LNCaP clone FGC (cell line): ENCODE results near the gene COL8A2.

Source experiments
- DNase-seq: peaks from one replicate; pipeline ENCODE4 v3.0.0-alpha.2; 2011; ENCODE audit warnings: low read depth
- H3K4me3 ChIP-seq: 2 replicates; pipeline ENCODE4 v1.5.1; 2011; ENCODE audit warnings: mild to moderate bottlenecking, low read depth, low read length, control low read depth
- TF ChIP-seq, protein P1 (sequence below): IDR thresholded peaks from 2 replicates; pipeline ENCODE4 v1.5.1; 2012; ENCODE audit warnings: mild to moderate bottlenecking; ENCODE audit not compliant: control insufficient read depth, insufficient read depth; ENCODE audit errors: extremely low read depth

Gene COL8A2

DNA sequence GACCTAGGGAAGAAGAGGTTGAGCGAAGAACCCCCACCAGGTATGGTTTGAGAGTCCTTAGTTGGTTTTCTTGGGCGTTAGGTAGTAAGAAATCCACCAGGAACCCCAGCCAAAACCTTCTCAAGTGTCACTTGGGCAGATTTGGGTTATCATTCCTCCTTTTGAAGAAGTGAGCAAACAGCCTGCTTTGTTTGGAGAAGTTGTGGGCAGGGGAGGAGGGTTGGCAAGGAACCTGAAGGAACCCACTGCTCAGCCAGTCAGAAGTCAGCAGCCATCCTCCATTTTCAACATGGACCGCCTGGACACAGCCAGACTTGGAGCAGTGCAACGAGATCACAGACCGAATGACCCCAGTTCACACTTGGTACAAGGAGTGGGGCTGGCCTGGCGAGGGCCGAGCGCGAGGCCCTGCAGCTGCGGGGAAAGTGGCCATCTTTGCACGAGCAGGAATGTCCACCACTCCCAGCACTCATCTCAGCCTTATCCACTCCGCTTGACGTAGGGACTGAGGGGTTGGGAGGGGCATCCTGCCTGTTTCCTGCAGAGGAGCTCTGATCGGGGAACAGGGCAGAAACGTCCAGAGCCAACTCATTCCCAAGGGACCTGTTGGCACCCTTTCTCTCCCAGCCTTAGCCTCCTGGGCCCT lies 29.1 kb downstream of the COL8A2 start:
- TF ChIP-seq, protein P1, sequence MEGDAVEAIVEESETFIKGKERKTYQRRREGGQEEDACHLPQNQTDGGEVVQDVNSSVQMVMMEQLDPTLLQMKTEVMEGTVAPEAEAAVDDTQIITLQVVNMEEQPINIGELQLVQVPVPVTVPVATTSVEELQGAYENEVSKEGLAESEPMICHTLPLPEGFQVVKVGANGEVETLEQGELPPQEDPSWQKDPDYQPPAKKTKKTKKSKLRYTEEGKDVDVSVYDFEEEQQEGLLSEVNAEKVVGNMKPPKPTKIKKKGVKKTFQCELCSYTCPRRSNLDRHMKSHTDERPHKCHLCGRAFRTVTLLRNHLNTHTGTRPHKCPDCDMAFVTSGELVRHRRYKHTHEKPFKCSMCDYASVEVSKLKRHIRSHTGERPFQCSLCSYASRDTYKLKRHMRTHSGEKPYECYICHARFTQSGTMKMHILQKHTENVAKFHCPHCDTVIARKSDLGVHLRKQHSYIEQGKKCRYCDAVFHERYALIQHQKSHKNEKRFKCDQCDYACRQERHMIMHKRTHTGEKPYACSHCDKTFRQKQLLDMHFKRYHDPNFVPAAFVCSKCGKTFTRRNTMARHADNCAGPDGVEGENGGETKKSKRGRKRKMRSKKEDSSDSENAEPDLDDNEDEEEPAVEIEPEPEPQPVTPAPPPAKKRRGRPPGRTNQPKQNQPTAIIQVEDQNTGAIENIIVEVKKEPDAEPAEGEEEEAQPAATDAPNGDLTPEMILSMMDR, result no peak
- H3K4me3 ChIP-seq, result no peak overlapping the region
- DNase-seq, result no peak

DNA sequence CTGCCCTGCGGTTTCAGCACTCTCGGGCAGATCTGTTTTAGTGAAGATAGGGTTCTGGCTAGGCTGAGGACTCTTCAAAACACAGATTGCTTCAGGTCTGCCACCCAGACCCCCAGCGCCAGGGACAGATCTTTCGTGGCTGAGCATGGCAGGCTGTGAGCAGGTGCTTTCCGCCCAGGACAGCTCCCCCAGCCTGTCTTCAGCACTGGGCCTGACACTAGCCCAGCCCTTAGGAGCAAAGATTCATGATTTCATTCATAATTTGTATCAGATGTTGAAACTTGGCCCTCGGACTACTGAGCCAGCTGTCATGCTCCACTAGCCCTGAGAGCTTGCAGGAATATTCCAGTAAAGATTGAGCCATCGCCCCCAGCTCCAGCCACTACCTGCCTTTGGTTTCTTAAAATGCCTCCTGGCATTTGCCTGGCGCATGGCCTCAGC lies 30.4 kb downstream of the COL8A2 start:
- TF ChIP-seq, protein P1, result no peak
- DNase-seq, result no peak
- no peak overlapping the region for H3K4me3 ChIP-seq

DNA sequence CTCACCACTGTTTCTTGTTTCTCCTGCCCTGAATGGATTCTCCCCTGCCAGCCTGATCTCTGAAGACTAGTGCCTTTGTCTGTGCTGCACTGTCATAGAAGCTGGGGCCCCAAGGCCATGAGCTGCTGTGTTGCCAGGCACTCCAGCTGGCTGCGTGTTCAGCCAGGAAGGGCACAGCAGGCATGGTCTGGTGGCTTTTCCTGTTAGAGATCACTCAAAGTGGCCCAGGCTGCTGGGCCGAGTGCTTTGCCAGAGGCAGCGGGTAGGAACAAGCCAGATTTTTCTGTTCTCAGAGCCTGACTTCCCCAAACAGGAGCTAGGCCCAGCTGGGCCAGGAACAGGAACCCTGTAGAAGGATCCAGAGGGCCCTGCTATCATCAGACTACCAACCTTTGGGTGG lies 31.1 kb downstream of the COL8A2 start:
- no peak for DNase-seq
- TF ChIP-seq, protein P1, result no peak
- H3K4me3 ChIP-seq, result no peak overlapping the region

DNA sequence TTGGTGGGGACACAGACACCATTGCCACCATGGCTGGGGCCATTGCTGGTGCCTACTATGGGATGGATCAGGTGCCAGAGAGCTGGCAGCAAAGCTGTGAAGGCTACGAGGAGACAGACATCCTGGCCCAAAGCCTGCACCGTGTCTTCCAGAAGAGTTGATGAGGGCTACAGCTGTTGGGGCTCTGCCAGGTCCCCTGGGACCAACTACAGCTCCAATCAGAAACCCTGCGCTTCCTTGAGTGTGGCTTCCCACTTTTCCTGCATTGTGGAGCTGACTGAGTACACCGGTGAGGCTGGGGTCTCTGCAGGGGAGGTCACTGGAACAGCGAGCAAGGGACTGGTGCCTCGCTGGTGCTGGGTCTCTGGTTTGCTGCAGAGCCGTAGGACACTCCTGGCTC lies 31.8 kb downstream of the COL8A2 start:
- TF ChIP-seq, protein P1, result no peak
- H3K4me3 ChIP-seq, result no peak overlapping the region
- no peak for DNase-seq

DNA sequence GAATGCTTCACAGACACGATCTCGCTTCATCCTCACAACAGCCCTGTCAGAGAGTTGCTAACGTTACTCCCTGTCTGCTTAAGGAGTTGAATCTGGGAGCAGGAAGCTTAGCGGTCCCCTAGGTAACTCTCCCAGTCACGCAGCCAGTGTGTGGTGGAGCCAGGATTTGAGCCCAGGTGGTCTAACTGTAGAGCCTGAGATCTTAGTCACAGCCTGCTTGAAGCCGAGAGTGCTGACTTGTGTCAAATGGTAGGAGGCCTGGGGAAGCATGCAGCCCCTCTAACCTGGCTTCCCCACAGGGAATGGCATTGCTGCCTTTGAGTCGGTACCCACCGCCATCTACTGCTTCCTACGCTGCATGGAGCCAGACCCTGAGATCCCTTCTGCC lies 32.2 kb downstream of the COL8A2 start:
- TF ChIP-seq, protein P1, result no peak
- no peak for DNase-seq
- no peak overlapping the region for H3K4me3 ChIP-seq

DNA sequence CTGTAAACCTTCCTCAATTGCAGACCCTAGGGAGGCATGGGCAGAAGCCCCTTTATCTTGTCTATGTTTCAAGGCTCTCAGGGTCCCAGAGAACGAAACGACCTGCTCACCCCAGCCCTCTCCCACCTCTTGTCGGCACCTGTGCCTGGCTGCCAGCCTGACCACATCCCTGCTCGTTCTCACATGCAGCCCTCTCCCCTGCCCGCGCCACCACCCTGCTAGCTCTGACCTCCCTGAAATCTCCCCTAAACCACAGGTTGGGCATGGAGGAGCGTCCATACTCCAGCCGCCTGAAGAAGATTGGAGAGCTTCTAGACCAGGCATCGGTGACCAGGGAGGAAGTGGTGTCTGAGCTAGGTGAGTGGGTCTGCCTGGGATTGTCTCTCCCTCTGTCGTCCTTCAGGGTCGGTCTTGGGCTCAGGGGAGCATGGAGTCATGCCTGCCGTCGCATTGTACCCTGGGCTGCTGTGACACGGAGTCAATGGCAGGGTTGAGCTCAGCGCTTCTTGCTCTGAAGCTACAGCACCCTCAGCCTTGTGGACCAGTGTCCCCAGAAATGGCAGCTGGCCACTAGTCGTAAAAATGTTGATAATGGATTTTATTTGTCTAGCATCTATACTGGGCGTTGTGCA lies 32.7 kb downstream of the COL8A2 start:
- no peak for DNase-seq
- TF ChIP-seq, protein P1, result no peak
- no peak overlapping the region for H3K4me3 ChIP-seq

DNA sequence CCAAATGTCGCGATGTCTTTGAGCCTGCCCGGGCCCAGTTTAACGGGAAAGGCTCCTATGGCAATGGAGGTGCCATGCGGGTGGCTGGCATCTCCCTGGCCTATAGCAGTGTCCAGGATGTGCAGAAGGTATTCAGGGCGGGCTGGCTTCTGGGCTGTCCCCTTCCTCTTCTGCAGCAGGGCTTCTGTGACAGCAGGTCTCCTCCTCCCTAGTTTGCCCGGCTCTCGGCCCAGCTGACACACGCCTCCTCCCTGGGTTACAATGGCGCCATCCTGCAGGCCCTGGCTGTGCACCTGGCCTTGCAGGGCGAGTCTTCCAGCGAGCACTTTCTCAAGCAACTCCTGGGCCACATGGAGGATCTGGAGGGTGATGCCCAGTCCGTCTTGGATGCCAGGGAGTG lies 33.3 kb downstream of the COL8A2 start:
- no peak for DNase-seq
- TF ChIP-seq, protein P1, result no peak
- no peak overlapping the region for H3K4me3 ChIP-seq
